Measurements from ENCODE around the gene ENGASE.
"Not testable (repeated sequence)": the region's sequence is repeated elsewhere in the genome, so short reads cannot be mapped to it uniquely, and the experiment has no call there.

Gene ENGASE

DNA sequence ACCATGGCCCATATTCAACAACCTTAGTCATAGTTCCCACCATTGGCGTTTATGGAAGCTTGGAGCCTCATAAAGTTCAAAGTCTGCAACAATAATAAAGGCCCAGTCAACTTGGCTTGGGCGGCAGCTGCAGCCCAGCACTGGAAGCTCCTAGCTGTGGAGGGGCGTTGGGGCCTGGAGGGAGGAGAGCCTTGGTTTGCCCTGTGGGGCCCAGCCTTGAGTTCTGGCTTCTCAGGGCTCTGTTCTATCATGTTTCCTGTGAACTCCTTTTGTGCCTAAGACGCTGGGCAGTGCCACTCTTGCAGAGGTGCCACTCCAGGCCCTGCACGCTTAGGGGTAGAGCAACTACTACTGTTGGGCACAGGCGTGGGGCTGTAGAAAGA is 927 bp upstream of the ENGASE start:
- intact Hi-C loops (cut with DNase I) = no loop called here

DNA sequence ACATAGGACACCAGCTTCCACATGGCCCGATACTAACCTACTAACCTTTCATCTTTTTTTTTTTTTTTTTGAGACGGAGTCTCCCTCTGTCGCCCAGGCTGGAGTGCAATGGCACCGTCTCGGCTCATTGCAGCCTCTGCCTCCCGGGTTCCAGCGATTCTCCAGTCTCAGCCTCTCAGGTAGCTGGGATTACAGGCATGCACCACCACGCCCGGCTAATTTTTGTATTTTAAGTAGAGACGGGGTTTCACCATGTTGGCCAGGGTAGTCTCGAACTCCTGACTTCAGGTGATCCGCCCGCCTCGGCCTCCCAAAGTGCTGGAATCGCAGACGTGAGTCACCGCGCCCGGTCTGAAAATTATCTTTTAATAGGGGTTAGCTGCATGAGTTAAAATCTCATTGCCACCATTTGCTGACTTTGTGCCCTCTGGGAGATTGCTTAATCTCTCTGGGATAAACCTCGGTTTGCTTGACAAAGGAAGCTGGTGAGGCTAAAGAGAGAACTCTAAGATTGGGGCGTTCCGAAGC is 439 bp upstream of the ENGASE start:
- DNase-seq; intact Hi-C loops (cut with DNase I): not testable (repeated sequence)

More for the DNA sequence above, 927 bp upstream of the ENGASE start:
- peak in 1 of 42 donors; percentile 30 for DNase-seq

DNA sequence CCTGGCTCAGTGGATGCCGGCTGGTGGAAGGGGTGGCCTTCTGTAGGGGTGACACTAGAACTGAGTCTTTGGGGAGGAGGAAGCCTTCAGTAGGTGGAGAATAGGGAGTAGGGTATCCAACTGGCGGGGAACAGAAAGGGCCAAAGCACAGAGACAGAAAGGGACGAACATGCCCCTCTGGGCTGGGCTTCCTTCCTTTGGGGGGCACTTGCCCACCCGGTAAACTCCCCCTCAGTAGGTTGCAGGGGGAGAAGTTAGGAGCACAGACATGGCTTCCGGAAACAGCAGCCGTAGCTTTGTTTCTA is 774 bp downstream of the ENGASE start:
- peak in 1 of 42 donors; percentile 13 for DNase-seq
- intact Hi-C loops (cut with DNase I) = no loop called here

DNA sequence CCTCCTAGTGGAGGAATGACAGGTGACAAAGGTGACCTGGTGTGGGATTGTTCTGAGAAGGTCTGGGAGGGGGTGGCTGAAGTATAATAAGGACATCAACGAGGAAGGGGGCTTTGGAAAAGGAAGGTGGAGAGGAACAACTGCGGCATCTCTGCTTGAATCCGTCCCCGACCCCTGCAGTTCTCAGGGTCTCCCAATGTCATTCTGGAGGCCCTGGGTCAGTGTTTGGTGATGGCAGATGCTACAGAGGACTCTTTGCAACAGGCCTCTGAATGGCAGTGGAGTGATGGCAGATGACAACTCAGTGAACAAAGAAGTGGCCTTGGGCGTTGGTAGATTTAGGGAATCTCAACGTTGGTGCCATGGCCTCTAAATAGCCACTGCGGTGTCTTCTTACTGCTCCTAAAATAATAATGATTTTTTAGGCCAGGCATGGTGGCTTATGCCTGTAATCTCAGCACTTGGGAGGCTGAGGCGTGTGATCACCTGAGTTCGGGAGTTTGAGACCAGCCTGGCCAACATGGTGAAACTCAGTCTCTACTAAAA is 1.3 kb downstream of the ENGASE start:
- intact Hi-C loops (cut with DNase I) = no loop called here
- DNase-seq = peak in 1 of 42 donors; percentile 13

DNA sequence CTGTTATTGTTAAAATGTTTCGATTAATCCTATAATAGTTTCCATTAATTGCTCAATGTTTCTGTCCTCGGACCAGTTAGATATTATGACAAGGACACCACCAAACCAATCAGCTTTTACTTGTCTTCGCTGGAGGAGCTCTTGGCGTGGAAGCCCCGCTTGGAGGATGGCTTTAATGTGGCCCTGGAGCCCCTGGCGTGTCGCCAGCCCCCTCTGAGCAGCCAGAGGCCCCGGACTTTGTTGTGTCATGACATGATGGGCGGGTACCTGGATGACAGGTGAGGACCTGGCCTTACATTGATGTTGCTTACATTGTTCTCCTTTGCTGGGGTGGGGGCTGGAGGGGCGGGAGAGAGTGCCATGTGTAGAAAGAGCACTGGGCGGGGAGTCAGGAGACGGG is 3.0 kb downstream of the ENGASE start:
- DNase-seq = no peak
- intact Hi-C loops (cut with DNase I) = no loop called here

DNA sequence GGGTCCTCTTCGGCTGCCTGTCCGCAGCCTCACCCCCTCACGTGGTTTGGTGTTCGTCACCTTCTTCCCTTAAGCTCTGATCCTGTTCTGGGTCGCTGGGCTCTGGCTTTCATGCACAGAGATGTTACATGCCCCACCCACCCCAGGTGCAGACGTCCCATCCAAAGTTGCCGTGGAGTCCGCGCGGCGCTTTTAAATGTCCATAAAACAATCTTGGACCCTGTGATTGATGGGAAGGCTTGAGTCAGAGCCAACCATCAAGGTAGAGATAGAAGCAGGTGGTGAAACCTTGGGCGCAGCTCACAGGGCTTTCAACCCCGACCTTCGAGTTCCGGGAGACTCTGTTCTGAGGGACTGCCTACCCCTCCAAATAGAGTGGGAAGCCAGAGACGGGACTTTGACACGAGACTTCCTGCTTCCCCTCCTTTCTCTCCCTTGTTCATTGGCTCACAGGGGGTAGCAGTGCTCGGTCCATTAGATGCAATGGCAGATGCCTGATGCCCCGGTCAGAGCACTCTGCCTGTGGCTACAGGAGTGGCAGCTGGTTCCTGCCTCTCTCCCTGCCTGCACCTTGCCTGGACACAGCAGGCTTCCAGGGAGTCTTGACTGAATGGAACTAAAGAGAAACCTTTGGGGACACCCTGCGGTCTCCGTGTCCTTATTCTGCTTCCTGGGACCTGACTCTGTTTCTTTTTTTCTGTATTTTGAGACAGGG is 4.0 kb downstream of the ENGASE start:
- intact Hi-C loops (cut with DNase I) = no loop called here
- no peak for DNase-seq

DNA sequence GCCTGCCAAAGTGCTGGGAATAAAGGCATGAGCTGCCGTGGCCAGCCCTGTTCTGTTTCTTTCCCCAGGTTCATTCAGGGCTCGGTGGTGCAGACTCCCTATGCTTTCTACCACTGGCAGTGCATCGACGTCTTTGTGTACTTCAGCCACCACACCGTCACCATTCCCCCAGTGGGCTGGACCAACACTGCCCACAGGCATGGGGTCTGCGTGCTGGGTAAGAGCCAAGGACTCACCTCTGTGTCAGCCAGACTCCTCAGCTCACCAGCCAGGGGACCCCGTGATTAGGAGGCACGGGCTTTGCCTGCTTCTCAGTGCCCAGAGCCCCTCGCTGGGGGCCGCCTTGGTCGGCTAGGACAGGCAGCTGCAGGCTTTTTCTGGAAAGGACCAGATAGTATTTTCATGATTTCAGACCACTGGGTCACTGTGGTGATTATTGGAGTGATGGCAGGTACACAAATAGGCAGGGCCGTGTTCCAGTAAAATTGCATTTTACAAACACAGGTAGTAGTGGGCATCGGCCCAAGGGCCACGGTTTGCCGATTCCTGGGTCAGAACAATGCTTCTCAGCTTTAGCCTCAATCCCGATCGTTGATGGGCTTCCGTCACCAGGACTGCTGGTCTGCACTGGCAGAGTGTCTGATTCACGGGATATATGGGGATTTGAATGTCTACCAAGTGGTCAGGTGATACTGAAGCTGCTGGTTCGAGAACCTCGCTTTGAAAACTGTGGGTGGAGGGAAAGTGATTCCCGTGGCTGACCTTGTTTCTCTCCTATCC is 5.0 kb downstream of the ENGASE start:
- intact Hi-C loops (cut with DNase I) = loop anchor here (5.0 kb wide), 1 partner anchor 313 kb away; no protein-coding TSS in a partner anchor

DNA sequence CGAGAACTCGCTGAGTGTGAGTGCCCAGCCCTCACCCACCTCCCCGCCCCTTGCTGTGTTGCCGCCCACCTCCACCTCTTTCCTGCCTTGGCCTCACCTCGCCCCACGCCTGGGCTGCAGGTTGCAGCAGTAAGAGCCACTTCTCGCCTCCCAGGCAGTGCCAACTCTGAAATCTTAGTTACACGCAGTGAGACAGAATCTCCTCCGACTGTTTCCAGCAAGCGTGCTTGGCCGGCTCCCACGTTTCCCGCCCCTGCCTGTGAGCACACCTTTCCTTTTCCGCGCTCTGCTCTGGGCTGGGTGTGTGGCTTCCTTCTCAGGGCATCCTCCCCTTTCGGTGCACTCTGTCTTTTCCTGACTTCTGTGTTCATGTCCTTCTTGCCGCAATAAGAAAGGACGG is 5.7 kb downstream of the ENGASE start:
- intact Hi-C loops (cut with DNase I) = loop anchor here (5.0 kb wide), 1 partner anchor 312 kb away; no protein-coding TSS in a partner anchor
- peak in 39 of 42 donors; percentile 18 to 91 (median 72) for DNase-seq

More for the DNA sequence above, 5.0 kb downstream of the ENGASE start:
- DNase-seq = no peak

DNA sequence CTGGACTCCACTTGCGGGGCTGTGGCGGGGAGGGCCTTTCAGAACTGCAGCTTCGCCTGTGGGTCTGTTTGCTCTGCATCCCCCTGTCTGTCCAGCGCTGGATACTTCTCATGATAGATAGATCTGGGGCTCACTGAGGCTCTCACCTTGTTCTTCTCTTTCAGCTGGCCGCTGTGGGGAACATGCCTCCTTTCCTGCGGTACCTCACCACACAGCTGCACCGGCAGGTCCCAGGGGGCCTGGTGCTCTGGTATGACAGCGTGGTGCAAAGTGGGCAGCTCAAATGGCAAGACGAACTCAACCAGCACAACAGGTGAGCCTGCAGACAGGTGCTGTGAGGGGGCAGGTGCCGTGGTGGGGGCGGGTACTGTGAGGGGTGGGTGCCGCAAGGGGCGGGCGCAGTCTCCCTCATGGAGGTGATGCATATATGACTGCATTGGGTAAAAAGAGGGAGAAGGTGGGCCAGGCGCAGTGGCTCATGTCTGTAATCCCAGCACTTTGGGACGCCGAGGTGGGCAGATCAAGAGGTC is 6.2 kb downstream of the ENGASE start:
- intact Hi-C loops (cut with DNase I) = loop anchor here (5.0 kb wide), 1 partner anchor 311 kb away; no protein-coding TSS in a partner anchor
- no peak for DNase-seq

DNA sequence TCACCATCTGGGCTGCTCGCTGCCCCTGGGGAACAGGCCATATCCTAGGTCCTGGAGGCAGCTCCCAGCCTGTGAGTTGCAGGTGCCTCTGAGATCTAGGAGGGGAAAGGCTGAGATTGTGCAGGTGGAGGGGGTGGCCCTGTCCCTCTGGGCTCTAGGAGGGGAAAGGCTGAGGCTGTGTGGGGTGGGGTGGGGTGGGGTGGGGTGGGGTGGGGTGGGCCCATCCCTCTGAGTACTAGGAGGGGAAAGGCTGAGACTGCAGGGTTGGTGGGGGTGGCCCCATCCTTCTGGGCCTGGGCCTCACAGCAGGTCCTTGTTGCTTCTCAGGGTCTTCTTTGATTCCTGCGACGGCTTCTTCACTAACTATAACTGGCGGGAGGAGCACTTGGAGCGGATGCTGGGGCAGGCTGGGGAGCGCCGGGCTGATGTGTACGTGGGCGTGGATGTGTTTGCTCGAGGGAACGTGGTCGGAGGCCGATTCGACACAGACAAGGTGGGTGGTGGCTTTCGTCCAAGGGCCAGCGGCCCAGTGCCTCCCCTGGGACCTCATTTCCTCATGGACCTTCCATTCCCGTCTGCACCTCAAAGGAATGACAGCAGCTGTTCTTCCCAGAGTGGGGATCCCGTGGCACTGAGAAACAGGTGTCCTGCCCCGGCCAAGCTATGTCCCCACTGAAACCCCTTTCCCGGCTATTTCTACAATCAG is 7.1 kb downstream of the ENGASE start:
- intact Hi-C loops (cut with DNase I) = loop anchor here (5.0 kb wide), 1 partner anchor 311 kb away; no protein-coding TSS in a partner anchor
- DNase-seq = no peak

DNA sequence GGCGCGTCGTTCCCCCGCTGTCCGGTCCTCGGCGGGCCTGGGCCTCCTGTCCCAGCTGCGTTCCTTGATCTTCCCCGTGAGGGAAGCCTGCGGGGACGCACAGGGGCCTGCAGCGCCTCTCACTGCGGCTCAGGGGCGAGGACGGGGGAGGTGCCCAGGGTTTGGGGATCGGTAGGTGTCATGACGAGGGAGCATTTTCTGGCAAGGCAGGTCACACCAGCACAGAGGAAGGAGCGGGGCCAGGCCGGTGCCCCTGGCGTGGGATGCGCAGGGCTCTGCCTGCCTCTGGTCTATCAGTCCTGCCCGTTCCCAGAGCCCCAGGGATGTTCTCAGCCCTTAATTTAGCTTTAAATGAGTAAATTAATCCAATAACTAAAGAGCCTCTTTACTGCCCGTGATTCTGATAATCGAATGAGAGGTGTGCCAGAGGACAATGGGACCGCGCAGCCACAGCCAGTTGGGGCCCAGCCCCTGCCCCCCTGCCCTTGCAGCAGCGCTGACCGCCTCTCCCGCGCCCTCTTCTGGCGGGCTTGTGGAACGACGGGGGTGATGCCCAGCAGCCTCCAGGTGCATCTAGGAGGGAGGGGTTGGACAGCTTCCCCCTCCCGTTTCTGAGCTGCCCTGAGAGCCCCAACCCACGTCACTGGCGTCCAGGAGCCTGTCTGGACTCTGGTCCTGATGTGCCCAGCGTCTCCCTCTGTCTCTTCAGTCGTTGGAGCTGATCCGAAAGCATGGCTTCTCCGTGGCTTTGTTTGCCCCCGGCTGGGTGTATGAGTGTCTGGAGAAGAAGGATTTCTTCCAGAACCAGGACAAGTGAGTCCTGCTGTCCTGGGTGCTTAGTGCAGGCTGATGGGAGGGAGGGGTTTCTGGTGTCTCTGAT is 7.9 kb downstream of the ENGASE start:
- peak in 34 of 42 donors; percentile 27 to 79 (median 52) for DNase-seq
- intact Hi-C loops (cut with DNase I) = loop anchor here (5.0 kb wide), 1 partner anchor 310 kb away; no protein-coding TSS in a partner anchor

DNA sequence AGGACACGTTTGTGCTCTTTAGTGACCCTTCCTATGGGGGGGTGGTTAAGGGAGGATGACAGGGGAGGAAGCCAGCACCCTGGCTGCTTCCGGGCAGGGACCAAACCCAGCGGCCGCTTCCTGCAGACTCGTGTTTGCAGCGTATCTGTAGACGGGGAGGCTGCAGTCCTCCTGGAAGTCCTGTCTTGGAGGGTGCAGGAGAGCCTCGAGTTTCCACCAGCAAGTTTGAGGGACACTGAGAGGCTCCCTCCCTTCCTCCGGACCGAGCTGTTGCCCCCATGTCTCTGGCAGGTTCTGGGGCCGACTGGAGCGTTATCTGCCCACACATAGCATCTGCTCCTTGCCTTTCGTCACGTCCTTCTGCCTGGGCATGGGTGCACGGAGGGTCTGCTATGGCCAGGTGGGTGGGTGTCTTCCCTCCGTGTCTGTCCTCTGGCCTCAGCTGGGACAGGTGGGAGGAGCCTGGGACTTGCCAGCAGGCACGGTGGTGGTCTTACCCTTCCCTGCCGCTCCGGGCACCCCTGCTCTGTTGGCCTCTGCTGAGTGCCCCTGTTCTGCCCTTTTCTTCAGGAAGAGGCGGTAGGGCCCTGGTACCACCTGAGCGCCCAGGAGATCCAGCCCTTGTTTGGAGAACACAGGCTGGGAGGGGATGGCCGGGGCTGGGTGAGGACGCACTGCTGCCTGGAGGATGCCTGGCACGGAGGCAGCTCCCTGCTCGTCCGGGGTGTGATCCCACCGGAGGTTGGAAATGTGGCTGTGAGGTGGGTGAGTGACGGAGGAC is 8.8 kb downstream of the ENGASE start:
- DNase-seq = no peak
- intact Hi-C loops (cut with DNase I) = loop anchor here (5.0 kb wide), 1 partner anchor 309 kb away; no protein-coding TSS in a partner anchor

DNA sequence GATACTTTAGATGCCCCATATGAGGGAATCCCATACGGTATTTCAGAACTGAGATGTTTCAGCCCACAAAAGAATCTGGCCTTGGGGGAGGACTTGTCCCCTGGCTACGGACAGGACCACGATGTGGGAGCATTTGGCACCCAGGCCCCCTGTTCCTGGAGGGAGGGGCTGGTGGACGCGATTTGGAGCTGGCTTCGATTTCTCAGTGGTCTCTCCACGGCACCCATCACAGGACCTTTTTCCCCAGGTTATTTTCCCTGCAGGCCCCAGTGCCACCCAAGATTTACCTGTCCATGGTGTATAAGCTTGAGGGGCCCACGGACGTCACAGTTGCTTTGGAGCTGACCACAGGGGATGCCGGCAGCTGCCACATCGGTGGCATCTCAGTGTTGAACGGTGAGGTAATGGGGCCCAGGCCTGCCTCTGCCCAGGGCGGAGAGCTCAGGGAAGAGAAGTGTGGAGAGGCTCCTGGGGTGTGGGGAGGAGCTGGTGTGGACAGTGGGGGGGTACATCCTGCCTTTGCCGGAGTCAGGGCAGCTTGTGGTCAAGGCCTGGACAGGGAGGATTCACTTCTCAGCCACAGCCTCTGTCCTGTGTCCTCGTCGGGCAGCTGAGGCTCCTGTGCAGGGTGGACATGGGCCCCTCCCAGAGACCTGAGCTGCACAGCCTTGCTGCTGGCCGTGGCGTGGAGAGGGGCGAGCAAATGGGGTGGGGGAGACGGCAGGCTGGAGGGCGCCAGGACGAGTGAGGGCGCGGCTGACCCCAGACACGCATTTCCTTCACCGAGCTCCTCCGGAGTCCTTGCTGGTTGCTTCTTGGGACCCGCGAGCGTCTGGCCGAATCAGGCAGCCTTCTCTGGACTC is 9.9 kb downstream of the ENGASE start:
- intact Hi-C loops (cut with DNase I) = loop anchor here (5.0 kb wide), 1 partner anchor 308 kb away; no protein-coding TSS in a partner anchor
- no peak for DNase-seq

DNA sequence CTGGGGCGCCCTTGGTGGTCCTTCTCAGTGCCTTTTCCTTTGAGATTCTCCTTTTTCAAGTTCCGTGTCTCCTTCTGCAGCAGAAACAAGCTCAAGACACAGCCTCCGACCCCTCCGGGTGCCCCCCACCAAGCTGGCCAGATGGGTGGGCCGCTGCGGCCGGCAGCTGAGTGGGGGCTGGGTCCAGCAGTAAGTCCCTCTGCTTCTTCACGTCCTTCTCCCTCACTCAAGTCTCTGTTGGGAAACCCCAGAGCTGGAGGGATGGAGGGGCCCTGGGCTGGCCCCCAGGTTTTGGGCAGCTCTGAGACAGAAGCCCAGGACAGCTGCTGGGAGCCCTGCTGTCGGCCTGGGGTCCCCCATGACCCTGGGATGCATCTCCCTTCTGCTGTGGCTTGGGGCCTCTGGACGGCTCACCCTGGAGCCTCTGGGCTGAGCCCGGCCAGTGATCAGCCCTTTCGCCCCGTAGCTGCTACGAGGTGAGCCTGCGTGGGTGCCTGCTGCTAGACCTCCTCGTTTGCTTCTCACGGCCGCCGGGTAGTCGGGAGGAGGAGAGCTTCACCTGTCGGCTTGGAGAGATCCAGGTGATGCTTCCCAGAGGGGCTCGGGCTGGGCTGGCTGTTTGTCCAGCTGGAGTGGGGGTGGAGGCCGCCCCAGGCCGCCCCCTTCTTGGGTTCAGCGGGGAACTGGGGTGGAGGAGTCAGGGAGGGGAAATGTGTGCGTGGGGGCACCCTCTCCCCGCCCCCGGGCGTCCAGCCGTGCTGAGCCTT is 10.7 kb downstream of the ENGASE start:
- no peak for DNase-seq
- intact Hi-C loops (cut with DNase I) = no loop called here

DNA sequence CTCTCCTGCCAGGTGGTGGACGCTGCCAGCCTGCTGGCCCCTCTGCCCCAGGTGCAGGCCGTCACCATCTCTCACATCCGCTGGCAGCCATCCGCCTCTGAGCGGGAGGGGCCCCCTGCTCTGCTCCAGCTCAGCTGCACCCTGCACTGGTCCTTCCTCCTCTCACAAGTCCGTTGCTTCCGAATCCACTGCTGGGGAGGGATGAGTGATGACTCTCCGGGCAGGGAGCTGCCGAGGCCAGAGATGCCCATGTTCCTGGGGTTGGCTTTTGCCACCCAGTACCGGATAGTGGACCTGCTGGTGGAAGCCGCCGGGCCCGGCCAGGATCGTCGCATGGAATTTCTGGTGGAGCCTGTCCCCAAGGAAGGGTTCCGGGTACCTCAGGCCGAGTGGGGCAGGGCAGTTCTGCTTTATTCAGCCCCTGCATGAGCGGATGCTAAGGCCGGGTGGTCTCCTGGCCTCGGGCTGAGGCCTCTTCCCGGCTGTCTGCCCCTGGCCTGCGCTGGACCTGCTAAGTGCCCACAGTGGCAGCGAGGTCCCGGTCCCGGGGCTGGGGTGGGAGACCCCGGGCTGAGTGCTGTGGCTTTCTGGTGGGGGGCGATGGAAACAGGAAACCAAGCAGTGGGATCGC is 11.4 kb downstream of the ENGASE start:
- intact Hi-C loops (cut with DNase I) = no loop called here
- no peak for DNase-seq

Measured in head of caudate nucleus (tissue), 42 donors.